KMS-11 (cell line): ENCODE data around the gene BGN.

Experiments used
- H2AFZ ChIP-seq: fragments of 200-600 bp; sonication (generic); 2 replicates; pipeline ENCODE4 v1.6.1; 2016; ENCODE audit warnings: antibody characterized with exemption, mixed run types, low read depth
- H3K27ac ChIP-seq: fragments of 200-600 bp; sonication (generic); 2 replicates; pipeline ENCODE4 v1.6.1; 2016; ENCODE audit warnings: mild to moderate bottlenecking, mixed run types
- H3K27me3 ChIP-seq: fragments of 200-600 bp; sonication (generic); 2 replicates; pipeline ENCODE4 v1.6.1; 2017; ENCODE audit warnings: mild to moderate bottlenecking, low read depth, mixed run types, moderate library complexity; ENCODE audit not compliant: insufficient read depth
- H3K36me3 ChIP-seq: fragments of 200-600 bp; sonication (generic); 2 replicates; pipeline ENCODE4 v1.6.1; 2017; ENCODE audit warnings: mild to moderate bottlenecking, mixed run types; ENCODE audit not compliant: insufficient read depth
- H3K4me1 ChIP-seq: fragments of 200-600 bp; sonication (generic); 2 replicates; pipeline ENCODE4 v1.6.1; 2016; ENCODE audit warnings: mild to moderate bottlenecking, low read depth, mixed run types; ENCODE audit not compliant: poor library complexity, severe bottlenecking
- H3K4me2 ChIP-seq: fragments of 200-600 bp; sonication (generic); 2 replicates; pipeline ENCODE4 v1.7.0; 2016; ENCODE audit warnings: mild to moderate bottlenecking, mixed run types
- H3K4me3 ChIP-seq: fragments of 200-600 bp; sonication (generic); IDR thresholded peaks from 2 replicates; pipeline ENCODE4 v1.6.1; 2017; ENCODE audit warnings: low read depth, low read length, mixed read lengths; ENCODE audit not compliant: insufficient read depth
- H3K79me2 ChIP-seq: fragments of 200-600 bp; sonication (generic); 2 replicates; pipeline ENCODE4 v1.6.1; 2016; ENCODE audit warnings: low read depth, mixed run types; ENCODE audit not compliant: insufficient read depth
- H3K9ac ChIP-seq: fragments of 200-600 bp; sonication (generic); 2 replicates; pipeline ENCODE4 v1.6.1; 2016; ENCODE audit warnings: mild to moderate bottlenecking, mixed run types
- H4K20me1 ChIP-seq: fragments of 200-600 bp; sonication (generic); 2 replicates; pipeline ENCODE4 v1.6.1; 2016; ENCODE audit warnings: mild to moderate bottlenecking, mixed run types; ENCODE audit not compliant: insufficient read depth
- CTCF ChIP-seq: fragments of 200-600 bp; sonication (generic); conservative IDR thresholded peaks from 2 replicates; pipeline ENCODE4 v1.6.1; 2017; ENCODE audit warnings: low read depth, mild to moderate bottlenecking, antibody characterized with exemption, low read length, moderate library complexity, mixed read lengths

BGN gene

GRCh38 chrX:153456161-153456560, 38.6 kb upstream of the BGN start:
- Histone ChIP-seq H3K27ac (no peak overlapping the region), H3K4me1 (no peaks in the 10 kb centered on the region), H3K27me3 (no peaks in the 10 kb centered on the region), H2AFZ (no peak overlapping the region), H3K36me3 (no peaks in the 10 kb centered on the region), H3K4me2 (no peak overlapping the region), H3K9ac (no peak overlapping the region), H3K79me2 (no peaks in the 10 kb centered on the region), H4K20me1 (no peaks in the 10 kb centered on the region), H3K4me3 (no peak overlapping the region)
- no peak for TF ChIP-seq CTCF

GRCh38 chrX:153456704-153457103, 38.1 kb upstream of the BGN start:
- no peak overlapping the region for H2AFZ ChIP-seq
- no peaks in the 10 kb centered on the region for H3K36me3 ChIP-seq
- no peaks in the 10 kb centered on the region for H3K4me1 ChIP-seq
- no peaks in the 10 kb centered on the region for H3K27me3 ChIP-seq
- H3K79me2 ChIP-seq: no peaks in the 10 kb centered on the region
- no peaks in the 10 kb centered on the region for H4K20me1 ChIP-seq
- TF ChIP-seq CTCF: no peak
- H3K27ac ChIP-seq: no peak overlapping the region
- no peak overlapping the region for H3K4me2 ChIP-seq
- H3K4me3 ChIP-seq: no peak overlapping the region
- no peak overlapping the region for H3K9ac ChIP-seq

- Histone ChIP-seq H3K9ac (no peak overlapping the region), H2AFZ (no peak overlapping the region), H3K79me2 (no peaks in the 10 kb centered on the region), H3K4me1 (no peaks in the 10 kb centered on the region), H3K4me3 (no peak overlapping the region), H3K36me3 (no peaks in the 10 kb centered on the region), H3K4me2 (no peak overlapping the region), H4K20me1 (no peaks in the 10 kb centered on the region), H3K27me3 (no peaks in the 10 kb centered on the region), H3K27ac (no peak overlapping the region)
- TF ChIP-seq CTCF: no peak
Observed at GRCh38 chrX:153457136-153457825, 37.5 kb upstream of the BGN start.

GRCh38 chrX:153457827-153458466, 36.8 kb upstream of the BGN start:
- H3K4me1 ChIP-seq: no peaks in the 10 kb centered on the region
- H3K79me2 ChIP-seq: no peaks in the 10 kb centered on the region
- H3K4me3 ChIP-seq: no peak overlapping the region
- no peak overlapping the region for H3K4me2 ChIP-seq
- H2AFZ ChIP-seq: no peak overlapping the region
- H4K20me1 ChIP-seq: no peaks in the 10 kb centered on the region
- no peak overlapping the region for H3K9ac ChIP-seq
- H3K36me3 ChIP-seq: no peaks in the 10 kb centered on the region
- H3K27me3 ChIP-seq: no peaks in the 10 kb centered on the region
- TF ChIP-seq CTCF: no peak
- no peak overlapping the region for H3K27ac ChIP-seq
